ENCODE measurements around the gene CMC2. TPM values are rescaled to one million over a fixed set of nuclear protein-coding genes. Genes with fewer than 3 reads are reported as not detected.

The CMC2 gene
- total and polyA plus RNA-seq, 2 of the 8 experiments (the other 6 are each of a cell fraction or from before 2014, with no cell fraction given): 66.6 to 116 TPM

- no peaks in the 10 kb centered on the region for H3K79me1 ChIP-seq (ENCODE audit: low read depth, low read length)
- H3K23me2 ChIP-seq (ENCODE audit: low read depth, low read length): peaks cover 12% of the 10 kb centered on the region; the same call in 1 of the 2 replicates
- peak overlapping the region; percentile 68 to 93 for H3K4me2 ChIP-seq (ENCODE audit: insufficient read depth in 1 of 2, low read depth in 2 of 2, low read length in 2 of 2)
- H3K4ac ChIP-seq (replicated peaks; ENCODE audit: insufficient read length, low read depth, low read length): no peak overlapping the region
- peaks cover 0 to 26% (median 21%) of the 10 kb centered on the region in 4 experiments; a peak in 6 of 7 replicates for H3K27me3 ChIP-seq (replicated peaks in 1 of 4; ENCODE audit: control insufficient read depth in 3 of 4, extremely low read depth in 1 of 4, insufficient read depth in 3 of 4, low read length in 3 of 4)
- H2BK120ac ChIP-seq (replicated peaks; ENCODE audit: low read depth, low read length): no peak overlapping the region
- no peak overlapping the region for H4K5ac ChIP-seq (ENCODE audit: insufficient read length, low read depth, low read length)
- no peaks in the 10 kb centered on the region for H3K9me3 ChIP-seq (ENCODE audit: insufficient read depth in 2 of 2, low read depth in 1 of 2, low read length in 1 of 2)
- no peak overlapping the region for H2BK15ac ChIP-seq (ENCODE audit: low read length)
- FAIRE-seq: no peak
- H3K18ac ChIP-seq (ENCODE audit: extremely low read depth, low read length): no peak overlapping the region; the same call in 1 of the 2 replicates
- no peaks in the 10 kb centered on the region for H4K20me1 ChIP-seq (replicated peaks in 1 of 2; ENCODE audit: control insufficient read depth in 1 of 2, insufficient read depth in 2 of 2, low read length in 2 of 2)
- DNase-seq (ENCODE audit: low read depth in 1 of 2, low spot score in 2 of 2): peak; percentile 33 to 77
- H3K9ac ChIP-seq (replicated peaks in 1 of 4; ENCODE audit: extremely low read depth in 1 of 4, low read depth in 3 of 4, low read length in 3 of 4): no peak overlapping the region
- H3K79me2 ChIP-seq (ENCODE audit: control insufficient read depth in 1 of 2, insufficient read depth in 2 of 2, low read length in 2 of 2): no peaks in the 10 kb centered on the region
- H2AFZ ChIP-seq (ENCODE audit: low read length): 0 out of 2 replicates have a peak overlapping the region, but pooled peaks have one; percentile 29
- H3K4me1 ChIP-seq (replicated peaks in 1 of 4; ENCODE audit: control insufficient read depth in 3 of 4, insufficient read depth in 4 of 4, low read length in 3 of 4): peaks cover 0 to 4% (median 0%) of the 10 kb centered on the region in 4 experiments; a peak in 2 of 7 replicates
- 4% methylated on average over 35 of the region's 67 CpGs; no CpG with 5 or more reads in 1 of the 2 experiments for WGBS, 2 experiments (ENCODE audit: extremely low coverage in 1 of 2, insufficient coverage in 1 of 2, insufficient read length in 1 of 2, insufficient replicate concordance in 2 of 2, low coverage in 1 of 2, low lambda C conversion rate in 2 of 2, missing lambda C conversion rate in 1 of 2)
- H3K4me3 ChIP-seq (ENCODE audit: extremely low read depth in 1 of 4, insufficient read depth in 2 of 4, low read depth in 3 of 4, low read length in 4 of 4): peak overlapping the region; percentile 27 to 61 (median 34)
- POLR2A ChIA-PET (ENCODE audit: partially characterized antibody): interaction anchor here (1.0 kb wide), 1 partner anchor 55 kb away, joined by 3 read pairs; no protein-coding TSS in a partner anchor
- H4K8ac ChIP-seq (ENCODE audit: extremely low read depth, insufficient read depth, low read length): 0 out of 2 replicates have a peak overlapping the region, but pooled peaks have one; percentile 57
- no peak overlapping the region for H2AK5ac ChIP-seq (ENCODE audit: low read depth, low read length)
- no peak overlapping the region for H3K27ac ChIP-seq (ENCODE audit: low read depth, low read length)
- CTCF ChIA-PET (ENCODE audit: partially characterized antibody): interaction anchor here (0.6 to 5.1 kb wide), 8 partner anchors 9 to 1768 kb away, joined by 3 to 32 read pairs (median 4); no protein-coding TSS in a partner anchor
- no peak overlapping the region for H3K23ac ChIP-seq (ENCODE audit: insufficient read length)
- no peak overlapping the region for H3K56ac ChIP-seq (replicated peaks; ENCODE audit: insufficient read length, low read depth, low read length)
- no peak overlapping the region for H3K14ac ChIP-seq (ENCODE audit: insufficient read length)
- no peak overlapping the region for H2BK12ac ChIP-seq (ENCODE audit: low read depth, low read length)
- H2BK20ac ChIP-seq (ENCODE audit: low read length): no peak overlapping the region
- H2BK5ac ChIP-seq (ENCODE audit: low read depth, low read length): no peak overlapping the region
- no peak overlapping the region for H4K91ac ChIP-seq (replicated peaks; ENCODE audit: insufficient read length, low read length)
- H3K36me3 ChIP-seq (ENCODE audit: control insufficient read depth in 2 of 4, insufficient read depth in 4 of 4, low read length in 3 of 4): no peaks in the 10 kb centered on the region
- no peak; a peak in 1 of 4 replicates for TF ChIP-seq RAD21 (IDR thresholded peaks at IDR 0.05 in 1 of 2, conservative IDR thresholded peaks at IDR 0.05 in 1 of 2; ENCODE audit: low read depth in 2 of 2, low read length in 2 of 2)
- TF ChIP-seq RNF2 (IDR thresholded peaks at IDR 0.05; ENCODE audit: borderline replicate concordance, low read depth, low read length, missing control alignments, poor library complexity, severe bottlenecking): peak; percentile 58
- TF ChIP-seq SUZ12 (IDR thresholded peaks at IDR 0.05; ENCODE audit: low read length): peak; percentile 76; the same call in 1 of the 2 replicates
- TF ChIP-seq, protein P1, sequence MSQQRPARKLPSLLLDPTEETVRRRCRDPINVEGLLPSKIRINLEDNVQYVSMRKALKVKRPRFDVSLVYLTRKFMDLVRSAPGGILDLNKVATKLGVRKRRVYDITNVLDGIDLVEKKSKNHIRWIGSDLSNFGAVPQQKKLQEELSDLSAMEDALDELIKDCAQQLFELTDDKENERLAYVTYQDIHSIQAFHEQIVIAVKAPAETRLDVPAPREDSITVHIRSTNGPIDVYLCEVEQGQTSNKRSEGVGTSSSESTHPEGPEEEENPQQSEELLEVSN (IDR thresholded peaks at IDR 0.05): peak; percentile 76
- peak; percentile 44 for TF ChIP-seq ASH2L (IDR thresholded peaks at IDR 0.05; ENCODE audit: low read length)
- 0 out of 2 replicates have a peak, but pooled peaks have one; percentile 12 for TF ChIP-seq CREB1 (IDR thresholded peaks at IDR 0.05)
- TF ChIP-seq SIN3A (conservative IDR thresholded peaks at IDR 0.05 in 1 of 2, IDR thresholded peaks at IDR 0.05 in 1 of 2; ENCODE audit: low read depth in 1 of 2, low read length in 2 of 2): peak in 1 of 2 experiments; percentile 18; a peak in 1 of 4 replicates
- TF ChIP-seq ATF3 (IDR thresholded peaks at IDR 0.05; ENCODE audit: insufficient read depth, low read depth, low read length): no peak
Observed at GRCh38 chr16:80931801-80932707, 74.6 kb downstream of the CMC2 start.
